HG03439 (cell line): ENCODE measurements around the gene RNF39.

Experiments used
- ATAC-seq: cut with Tn5 transposase; IDR thresholded peaks from one replicate; pipeline ENCODE4 v1.9.1; 2021; ENCODE audit warnings: mild to moderate bottlenecking, moderate library complexity; ENCODE audit not compliant: unreplicated experiment

The RNF39 gene

DNA sequence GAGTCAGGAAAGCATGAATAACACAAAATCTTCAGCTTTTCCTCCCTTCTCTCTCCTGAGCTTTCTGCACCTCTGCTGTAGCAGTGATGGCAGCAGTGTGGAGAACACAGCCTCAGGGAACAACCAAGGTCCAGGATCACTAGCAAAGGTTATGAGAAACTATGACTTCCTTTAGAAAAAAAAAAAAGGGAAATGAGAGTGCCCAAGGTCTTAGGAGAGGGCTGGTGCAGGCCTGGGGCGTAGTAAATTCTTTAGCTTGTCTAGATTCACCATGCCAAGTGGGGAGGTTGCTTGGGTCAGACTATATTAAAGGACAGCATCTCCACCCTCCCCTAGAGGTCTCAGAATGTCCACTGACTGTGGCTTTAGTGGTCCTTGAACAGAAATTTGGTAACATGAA, 54.9 kb downstream of the RNF39 start:
- ATAC-seq = no peak
